Bone marrow (tissue), 2 donors: ENCODE data around the gene ZNF501.

Experiments used
- DNase-seq, 2 donors: peaks; one replicate each; lab custom pipeline; 2025; lab: John Stamatoyannopoulos, UW

ZNF501 gene

GRCh38 chr3:44729384-44729910 is at the start of gene ZNF501:
Gene ZNF501, plus strand, starts transcription at chr3:44729635. Its CDS starts 4,787 bp downstream, at chr3:44734422.
- peak; percentile 57 to 78 for DNase-seq

GRCh38 chr3:44680921-44681455 is 48.4 kb upstream of the ZNF501 start:
- no peak for DNase-seq

- DNase-seq = no peak
Observed at GRCh38 chr3:44682182-44682896, 47.1 kb upstream of the ZNF501 start.

DNA sequence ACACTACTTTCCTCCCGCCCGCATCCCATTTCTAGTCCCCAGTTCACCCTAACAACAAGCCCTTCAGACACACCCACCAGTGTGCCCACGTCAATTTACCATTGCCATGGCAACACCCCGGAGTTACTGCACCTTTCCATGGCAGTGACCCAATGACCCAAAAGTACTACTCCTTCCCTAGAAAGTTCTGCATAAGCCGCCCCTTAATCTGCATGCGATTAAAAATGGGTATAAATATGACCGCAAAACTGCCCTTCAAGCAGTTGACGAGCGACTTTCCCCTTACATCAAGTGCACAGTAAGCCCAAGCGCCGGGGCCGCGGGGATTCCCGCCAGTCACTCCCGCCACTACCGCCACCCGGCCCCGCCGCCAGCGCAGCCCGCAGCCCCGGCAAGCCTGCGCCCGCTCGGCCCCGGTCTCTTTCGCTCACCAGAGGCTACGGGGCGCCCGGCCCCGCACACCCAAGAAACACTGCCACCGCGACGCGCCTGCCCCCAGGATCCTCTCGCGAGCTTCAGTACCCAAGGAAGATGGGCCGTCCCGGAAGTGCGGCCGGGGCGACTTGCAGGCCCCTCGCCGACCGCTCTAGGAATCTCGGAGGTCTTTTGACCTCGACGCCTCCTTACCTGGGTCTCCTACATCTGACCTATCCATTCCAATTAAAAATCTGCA is 44.2 kb upstream of the ZNF501 start:
- peak in 1 of 2 donors; percentile 49 for DNase-seq

- DNase-seq = no peak
Observed at GRCh38 chr3:44687898-44688297, 41.5 kb upstream of the ZNF501 start.

- peak; percentile 30 to 71 for DNase-seq
Observed at GRCh38 chr3:44712455-44713075, 16.9 kb upstream of the ZNF501 start, which contains the start of gene ZNF502. Gene ZNF502, plus strand, starts transcription at chr3:44712660. Its CDS starts 7,602 bp downstream, at chr3:44720262.

GRCh38 chr3:44721231-44722102 is 8.0 kb upstream of the ZNF501 start:
- DNase-seq = no peak

DNA sequence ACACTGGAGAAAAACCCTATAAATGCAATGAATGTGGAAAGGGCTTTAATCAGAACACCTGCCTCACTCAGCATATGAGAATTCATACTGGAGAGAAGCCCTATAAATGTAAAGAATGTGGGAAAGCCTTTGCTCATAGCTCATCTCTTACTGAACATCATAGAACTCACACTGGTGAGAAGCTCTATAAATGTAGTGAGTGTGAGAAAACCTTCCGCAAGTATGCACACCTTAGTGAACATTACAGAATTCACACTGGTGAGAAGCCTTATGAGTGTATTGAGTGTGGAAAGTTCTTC is 7.4 kb upstream of the ZNF501 start:
- DNase-seq = no peak

DNA sequence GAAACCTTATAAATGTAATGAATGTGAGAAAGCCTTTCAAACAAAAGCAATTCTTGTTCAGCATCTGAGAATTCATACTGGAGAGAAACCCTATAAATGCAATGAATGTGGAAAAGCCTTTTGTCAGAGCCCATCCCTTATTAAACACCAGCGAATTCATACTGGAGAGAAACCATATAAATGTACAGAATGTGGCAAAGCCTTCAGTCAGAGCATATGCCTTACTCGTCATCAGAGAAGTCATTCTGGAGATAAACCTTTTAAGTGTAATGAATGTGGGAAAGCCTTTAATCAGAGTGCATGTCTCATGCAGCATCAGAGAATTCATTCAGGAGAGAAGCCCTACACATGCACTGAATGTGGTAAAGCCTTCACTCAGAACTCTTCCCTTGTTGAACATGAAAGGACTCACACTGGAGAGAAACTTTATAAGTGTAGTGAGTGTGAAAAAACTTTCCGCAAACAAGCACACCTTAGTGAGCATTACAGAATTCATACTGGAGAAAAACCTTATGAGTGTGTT is 5.3 kb downstream of the ZNF501 start:
- no peak for DNase-seq

- no peak for DNase-seq
Observed at GRCh38 chr3:44761101-44761423, 31.6 kb downstream of the ZNF501 start.

DNA sequence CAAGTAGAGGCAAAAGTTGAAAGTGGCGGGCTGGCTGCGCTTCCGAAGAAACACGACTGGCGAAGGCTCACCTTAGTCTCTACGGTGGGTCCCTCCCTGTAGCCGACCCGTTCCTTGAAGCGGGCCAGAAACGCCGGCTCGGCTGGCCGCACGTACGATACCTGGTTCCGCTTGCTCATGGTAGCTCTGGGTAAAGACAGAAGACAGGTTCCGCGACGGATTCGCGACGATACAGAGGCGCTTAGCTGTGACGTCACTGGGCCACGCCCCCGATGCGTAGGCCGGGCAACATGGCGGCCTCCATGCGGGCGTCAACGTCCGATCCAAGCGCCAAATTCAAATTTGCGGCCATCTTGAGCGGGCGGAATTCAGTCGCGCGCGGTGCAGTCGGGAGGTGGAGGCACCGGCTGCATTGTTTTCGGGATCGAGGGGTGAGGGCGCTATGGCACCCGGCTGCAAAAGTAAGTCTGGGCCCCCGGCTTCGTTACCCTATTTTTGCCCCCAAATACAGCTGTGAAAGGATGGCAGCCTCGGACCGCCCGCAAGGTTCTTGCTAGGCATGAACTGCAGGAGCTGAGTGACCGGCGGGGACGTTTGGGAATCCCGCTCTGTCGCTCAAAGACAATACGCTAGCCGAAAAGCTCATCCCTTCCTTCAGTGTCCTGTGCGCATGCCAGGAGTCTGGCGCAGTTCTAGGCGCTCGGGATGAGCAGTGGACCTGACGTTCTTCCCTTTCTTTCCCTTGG is 32.2 kb downstream of the ZNF501 start, which contains the start of the genes KIAA1143 and KIF15:
KIAA1143 (minus strand) TSS at position 196 of the 746 bp plus-strand sequence; CDS start at position 179, 17 bp downstream.
KIF15 (plus strand) TSS at position 371 of the 746 bp plus-strand sequence; CDS start at position 443, 72 bp downstream.
- peak; percentile 81 to 93 for DNase-seq

DNA sequence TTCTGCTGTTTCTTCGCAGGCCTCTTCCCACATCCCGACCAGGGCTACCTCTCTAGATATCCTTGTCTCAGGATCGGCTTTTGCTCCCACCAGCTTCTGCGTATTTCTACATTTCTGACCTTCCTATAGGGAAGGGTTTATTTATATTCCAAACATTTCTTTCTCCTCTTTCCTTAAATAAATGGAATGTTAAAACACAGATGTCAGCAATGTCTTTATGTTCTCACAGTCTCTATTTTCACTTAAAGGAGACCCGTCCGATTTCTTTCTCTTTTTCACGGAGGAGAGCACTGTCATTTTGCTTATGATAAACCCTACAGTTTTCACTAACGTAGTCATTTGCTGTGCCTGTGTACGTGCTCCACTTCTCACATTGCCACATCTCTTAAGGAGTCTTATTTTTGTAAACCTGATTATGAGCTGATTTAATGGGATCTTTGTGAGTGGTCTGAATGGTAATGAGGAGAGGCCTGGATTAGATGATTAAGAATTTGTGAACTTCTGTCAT is 32.8 kb downstream of the ZNF501 start:
- DNase-seq = no peak

GRCh38 chr3:44762690-44763089 is 33.3 kb downstream of the ZNF501 start:
- no peak for DNase-seq

- no peak for DNase-seq
Observed at GRCh38 chr3:44764248-44764647, 34.8 kb downstream of the ZNF501 start.

DNA sequence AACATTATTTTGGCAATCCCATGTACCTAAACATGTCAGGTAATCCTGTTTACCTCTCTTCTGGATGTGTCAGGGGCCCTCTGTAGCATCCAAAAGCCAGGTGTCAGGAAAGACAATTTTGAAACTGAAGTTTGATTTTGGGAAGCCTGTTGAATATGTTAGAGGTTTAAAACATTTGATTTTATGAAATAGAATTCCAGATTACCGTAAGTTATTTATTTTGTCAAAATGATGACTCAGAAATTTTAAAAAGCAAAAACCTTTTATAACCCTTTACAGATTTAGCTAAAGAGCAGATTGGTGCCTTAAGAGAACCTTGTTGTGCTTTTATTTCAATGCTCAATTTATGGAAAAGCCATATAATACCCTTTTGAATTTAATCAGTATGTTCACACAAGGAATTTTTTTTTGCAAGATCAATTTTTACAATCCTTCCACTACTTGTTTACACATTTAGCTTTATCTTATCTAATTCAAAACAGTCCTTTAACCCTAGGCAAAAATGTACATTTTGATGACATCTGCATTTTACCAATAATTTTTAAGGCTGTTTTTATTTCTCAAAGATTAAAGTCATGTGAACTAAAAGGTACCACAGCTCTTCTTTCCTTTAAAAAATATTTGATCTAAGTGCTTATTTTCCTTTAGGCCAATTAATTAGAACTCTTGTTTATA is 42.1 kb downstream of the ZNF501 start:
- DNase-seq = no peak

DNA sequence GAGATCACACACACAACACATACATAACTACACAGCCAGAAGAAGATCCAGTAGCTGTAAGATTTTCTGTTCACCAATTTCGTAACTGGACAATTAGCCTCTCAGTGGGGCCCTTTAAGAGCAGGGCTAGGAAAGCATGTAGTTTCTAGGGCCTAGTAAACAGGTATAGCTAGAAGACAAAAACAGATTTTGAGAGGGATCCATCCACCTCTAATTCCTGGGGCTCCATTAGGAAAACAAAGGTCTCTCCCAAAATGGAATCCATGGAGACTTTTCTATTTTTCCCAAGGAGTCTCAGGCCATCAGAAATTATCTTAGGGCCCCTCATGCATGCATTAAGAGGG is 42.6 kb downstream of the ZNF501 start:
- no peak for DNase-seq

DNA sequence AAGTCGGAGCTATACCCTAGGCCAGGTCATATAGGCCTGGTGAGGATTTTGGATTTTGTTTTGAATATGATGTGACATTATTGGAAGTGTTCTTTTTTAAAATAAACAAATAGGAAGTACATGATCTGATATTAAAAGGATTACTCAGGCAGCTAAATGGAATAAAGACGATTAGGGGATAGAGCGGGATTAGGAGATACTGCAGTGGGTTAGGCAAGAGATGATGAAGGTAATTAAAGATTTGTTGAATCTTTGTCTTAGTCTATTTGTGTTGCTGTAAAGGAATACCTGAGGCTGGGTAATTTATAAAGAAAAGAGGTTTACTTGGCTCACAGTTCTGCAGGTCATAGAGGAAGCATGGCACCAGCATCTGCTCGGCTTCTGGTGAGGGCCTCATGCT is 53.5 kb downstream of the ZNF501 start:
- no peak for DNase-seq
